ENCODE results near the gene RGS7. TPM values are rescaled to one million over a fixed set of nuclear protein-coding genes. Genes with fewer than 3 reads are reported as not detected.

RGS7 gene
- total and polyA plus RNA-seq, 2 of the 4 experiments (the other 2 are of a cell fraction), result 0.58 to 0.72 TPM

DNA sequence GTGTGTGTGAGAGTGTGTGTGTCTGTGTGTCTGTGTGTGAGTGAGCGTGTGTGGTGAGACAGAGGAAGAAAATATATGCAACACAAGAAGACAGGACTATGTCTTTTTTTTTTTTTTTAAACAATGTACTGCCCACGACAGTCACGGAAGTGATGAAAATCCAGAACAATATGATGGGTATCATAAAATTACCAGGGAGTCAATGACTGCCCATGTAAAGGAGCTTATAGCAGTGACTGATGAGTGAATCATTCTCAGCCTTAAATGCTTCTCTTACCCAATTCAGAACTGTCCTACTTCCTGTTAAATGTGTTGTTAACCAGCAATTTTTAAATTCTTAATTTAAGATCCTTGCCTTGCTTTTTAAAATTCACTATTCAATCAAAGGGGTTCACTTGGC is 46.6 kb downstream of the RGS7 start:
- Histone ChIP-seq H2BK120ac (ENCODE audit: low read depth, low read length) (no peak overlapping the region), H3K4me3 (ENCODE audit: insufficient read depth, low read depth, low read length) (no peak overlapping the region), H4K91ac (ENCODE audit: insufficient read depth, low read depth, low read length) (no peak overlapping the region), H3K9me1 (ENCODE audit: insufficient read depth, low read length) (no peaks in the 10 kb centered on the region), H4K20me1 (ENCODE audit: insufficient read depth, low read length) (no peaks in the 10 kb centered on the region), H3K23ac (ENCODE audit: low read depth, low read length) (no peak overlapping the region), H2BK20ac (ENCODE audit: low read depth, low read length) (no peak overlapping the region), H2AK9ac (replicated peaks; ENCODE audit: low read depth, low read length, poor library complexity) (no peak overlapping the region), H3K18ac (ENCODE audit: low read depth, low read length) (no peak overlapping the region), H3K9ac (ENCODE audit: low read depth, low read length) (no peak overlapping the region), H3K36me3 (ENCODE audit: control insufficient read depth, insufficient read depth, low read length) (no peaks in the 10 kb centered on the region), H3K4ac (ENCODE audit: low read depth, low read length) (no peak overlapping the region), H3K4me2 (ENCODE audit: low read depth, low read length) (no peak overlapping the region), H3K14ac (replicated peaks; ENCODE audit: low read depth, low read length) (no peak overlapping the region), H2AFZ (replicated peaks; ENCODE audit: low read length, poor library complexity) (no peak overlapping the region), H4K8ac (ENCODE audit: low read depth in 2 of 2, low read length in 2 of 2) (no peak overlapping the region), H3K9me3 (ENCODE audit: control insufficient read depth, insufficient read depth, low read length) (peaks cover 2% of the 10 kb centered on the region; the same call in 1 of the 2 replicates), H3K27me3 (ENCODE audit: control insufficient read depth, insufficient read depth, low read length) (no peaks in the 10 kb centered on the region), H2BK5ac (ENCODE audit: low read depth, low read length, poor library complexity, severe bottlenecking) (no peak overlapping the region), H3K56ac (ENCODE audit: extremely low read depth, insufficient read depth, low read length) (no peak overlapping the region), H2BK15ac (ENCODE audit: low read depth, low read length) (no peak overlapping the region), H4K5ac (ENCODE audit: low read depth, low read length) (no peak overlapping the region), H3K79me1 (ENCODE audit: low read depth in 1 of 2, low read length in 2 of 2) (no peaks in the 10 kb centered on the region), H2AK5ac (ENCODE audit: low read depth, low read length) (no peak overlapping the region), H3K27ac (ENCODE audit: insufficient read depth, low read length) (no peak overlapping the region), H3K4me1 (ENCODE audit: control insufficient read depth, insufficient read depth, low read length) (no peaks in the 10 kb centered on the region)
- DNase-seq, result peak; percentile 8
- POLR2A ChIA-PET (ENCODE audit: unreplicated experiment), result no interaction called here
- intact Hi-C loops (cut with micrococcal nuclease) (no loop called here), dilution Hi-C loops (cut with HindIII; ENCODE audit: low sequenced_read_pairs, unreplicated experiment) (no loop called here), in situ Hi-C loops (cut with MboI; ENCODE audit: low sequenced_read_pairs) (no loop called here)
- ATAC-seq (ENCODE audit: low read depth), result no peak
- CTCF ChIA-PET, result no interaction called here
- BruUV-seq (replicated peaks), result no TSS peak
- TF ChIP-seq USF2 (IDR thresholded peaks at IDR 0.05; ENCODE audit: low read depth, low read length) (no peak), SMC3 (IDR thresholded peaks at IDR 0.05; ENCODE audit: low read depth, low read length) (no peak), RFX5 (IDR thresholded peaks at IDR 0.05; ENCODE audit: low read depth, low read length) (no peak), CEBPB (IDR thresholded peaks at IDR 0.05; ENCODE audit: low read depth, low read length) (no peak), RAD21 (IDR thresholded peaks at IDR 0.05; ENCODE audit: low read length) (no peak)
- WGBS, 2 experiments (ENCODE audit: extremely low coverage in 2 of 2, insufficient read length in 1 of 2), result no CpG with 5 or more reads among the region's 3 CpGs

Measured in IMR-90 (cell line).